Right lobe of liver (tissue), 6 donors: ENCODE measurements around the gene GRB10. TPM values are rescaled to one million over a fixed set of nuclear protein-coding genes. Genes with fewer than 3 reads are reported as not detected.

ENCODE experiments used
- ATAC-seq, 4 donors: fragments of 200-7000 bp; cut with Tn5 transposase; one replicate each; pipeline ENCODE4 v1.9.1; 2020; ENCODE audit warnings: mild to moderate bottlenecking in 4 of 4, moderate library complexity in 4 of 4
- DNase-seq, 3 donors: peaks; one replicate each; pipeline ENCODE4 v3.0.0-alpha.2; 2020
- H3K27ac ChIP-seq, 3 donors: fragments of 200-600 bp; one replicate each; pipeline ENCODE4 v1.8.0; 2022
- H3K27me3 ChIP-seq, 2 donors: fragments of 200-600 bp; one replicate each; pipeline ENCODE4 v1.8.0; 2022
- H3K36me3 ChIP-seq, 4 donors: fragments of 200-600 bp; sonication (generic) in 1 of 4; one replicate each; pipeline versions ENCODE4 v1.5.1 to v1.8.0; 2017 to 2022; ENCODE audit warnings: control low read depth in 1 of 4
- H3K4me1 ChIP-seq, 4 donors: fragments of 200-600 bp; sonication (generic) in 1 of 4; one replicate each; pipeline versions ENCODE4 v1.5.1 to v1.8.0; 2017 to 2022; ENCODE audit warnings: control low read depth in 1 of 4
- H3K4me3 ChIP-seq, 3 donors: fragments of 200-600 bp; one replicate each; pipeline ENCODE4 v1.8.0; 2022
- H3K9me3 ChIP-seq, 4 donors: fragments of 200-600 bp; sonication (generic) in 1 of 4; one replicate each; pipeline versions ENCODE4 v1.5.1 to v1.8.0; 2017 to 2022; ENCODE audit warnings: control low read depth in 1 of 4
- POLR2A ChIP-seq: fragments of 450-650 bp; IDR thresholded peaks from one replicate; pipeline ENCODE4 v1.6.1; 2017; ENCODE audit warnings: antibody characterized with exemption, mild to moderate bottlenecking
- WGBS: methylation state at CpG from one replicate; pipeline ENCODE4 v1.1.6; 2018; ENCODE audit warnings: low coverage, low lambda C conversion rate; ENCODE audit not compliant: insufficient coverage; ENCODE audit errors: missing lambda C conversion rate; 5-methylcytosine and 5-hydroxymethylcytosine counted together
- intact Hi-C, 2 donors: fragments of 100-400 bp; cut with DNase I; formaldehyde crosslinking; loops; one replicate each; pipeline versions ENCODE4 v1.11.2 to v1.14.1; 2022
- total RNA-seq, 6 experiments: library from RNA; depleted of rRNA in 2 of 6; stranded (reverse); fragments of >200 nt in 2 of 6; fragmentation: NEBNext Ultra II Directional in 3 of 6; extraction: Animal tissue kit (Norgen Biotek cat#: 25700) in 3 of 6; gene quantifications; one replicate each; pipeline versions ENCODE4 v1.1.0 to v1.2.4, GENCODE V29; 2016 to 2023
- TF ChIP-seq, protein P1 (sequence below), 4 donors: fragments of 200-600 bp in 3 of 4; fragments of 450-650 bp in 1 of 4; IDR thresholded peaks; one replicate each; pipeline versions ENCODE4 v1.5.1 to v1.8.0; 2016 to 2022; ENCODE audit warnings: antibody characterized with exemption in 4 of 4, mild to moderate bottlenecking in 2 of 4
- donor health status: DM: no; HTN: yes; CAD: no.
- donor health status: DM: no; HTN: no; CAD: no.
- donor health status: DM: no; HTN: no; CAD: no.
- donor health status: DM: no; HTN: yes; CAD: no.
- donor health status: DM: no; HTN: yes; CAD: no.

The GRB10 gene
- total RNA-seq, 6 experiments from 2014 or later = 24.9 to 55.5 (median 40.0) TPM

DNA sequence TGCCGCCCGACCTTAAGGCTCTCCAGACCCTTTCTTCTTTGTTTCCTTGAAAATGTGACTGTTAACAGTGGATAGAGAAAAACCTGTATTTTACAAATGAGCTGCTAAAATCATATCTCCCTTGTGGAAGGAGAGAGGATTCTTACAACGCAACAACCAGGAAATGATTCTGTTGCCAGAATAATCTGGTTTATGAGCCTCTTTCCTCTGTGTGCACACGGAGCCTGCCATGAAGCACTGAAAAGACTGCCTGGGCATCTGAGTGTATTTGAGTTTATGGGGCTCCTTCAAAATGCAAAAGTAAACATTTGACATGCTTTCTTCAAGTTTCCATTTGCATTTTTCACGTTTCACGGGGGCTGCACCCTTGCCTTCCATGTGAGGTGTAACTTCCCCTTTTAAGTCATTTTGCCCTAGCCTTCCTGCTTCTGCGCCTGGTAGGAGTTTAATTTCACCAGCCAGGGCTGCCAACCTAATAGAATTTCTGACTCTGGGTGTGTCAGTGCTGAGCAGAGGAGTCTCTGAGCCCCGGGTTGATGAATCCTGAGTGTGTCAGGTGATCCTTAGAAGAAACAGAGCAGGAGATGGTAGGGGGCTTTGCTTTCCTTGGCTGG lies 101.2 kb downstream of the GRB10 start:
- TF ChIP-seq POLR2A = no peak
- TF ChIP-seq, protein P1, sequence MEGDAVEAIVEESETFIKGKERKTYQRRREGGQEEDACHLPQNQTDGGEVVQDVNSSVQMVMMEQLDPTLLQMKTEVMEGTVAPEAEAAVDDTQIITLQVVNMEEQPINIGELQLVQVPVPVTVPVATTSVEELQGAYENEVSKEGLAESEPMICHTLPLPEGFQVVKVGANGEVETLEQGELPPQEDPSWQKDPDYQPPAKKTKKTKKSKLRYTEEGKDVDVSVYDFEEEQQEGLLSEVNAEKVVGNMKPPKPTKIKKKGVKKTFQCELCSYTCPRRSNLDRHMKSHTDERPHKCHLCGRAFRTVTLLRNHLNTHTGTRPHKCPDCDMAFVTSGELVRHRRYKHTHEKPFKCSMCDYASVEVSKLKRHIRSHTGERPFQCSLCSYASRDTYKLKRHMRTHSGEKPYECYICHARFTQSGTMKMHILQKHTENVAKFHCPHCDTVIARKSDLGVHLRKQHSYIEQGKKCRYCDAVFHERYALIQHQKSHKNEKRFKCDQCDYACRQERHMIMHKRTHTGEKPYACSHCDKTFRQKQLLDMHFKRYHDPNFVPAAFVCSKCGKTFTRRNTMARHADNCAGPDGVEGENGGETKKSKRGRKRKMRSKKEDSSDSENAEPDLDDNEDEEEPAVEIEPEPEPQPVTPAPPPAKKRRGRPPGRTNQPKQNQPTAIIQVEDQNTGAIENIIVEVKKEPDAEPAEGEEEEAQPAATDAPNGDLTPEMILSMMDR (IDR thresholded peaks at IDR 0.05) = no peak
- no peaks in the 10 kb centered on the region for H3K9me3 ChIP-seq
- peaks cover 0 to 89% (median 37%) of the 10 kb centered on the region in 4 donors for H3K4me1 ChIP-seq
- intact Hi-C loops = no loop called here
- DNase-seq = no peak
- peak overlapping the region; percentile 54 to 79 (median 66) for H3K27ac ChIP-seq
- ATAC-seq = no peak
- no peaks in the 10 kb centered on the region for H3K36me3 ChIP-seq
- 48% methylated on average over 8 of the region's 8 CpGs for WGBS
- no peaks in the 10 kb centered on the region for H3K27me3 ChIP-seq
- no peak overlapping the region for H3K4me3 ChIP-seq

DNA sequence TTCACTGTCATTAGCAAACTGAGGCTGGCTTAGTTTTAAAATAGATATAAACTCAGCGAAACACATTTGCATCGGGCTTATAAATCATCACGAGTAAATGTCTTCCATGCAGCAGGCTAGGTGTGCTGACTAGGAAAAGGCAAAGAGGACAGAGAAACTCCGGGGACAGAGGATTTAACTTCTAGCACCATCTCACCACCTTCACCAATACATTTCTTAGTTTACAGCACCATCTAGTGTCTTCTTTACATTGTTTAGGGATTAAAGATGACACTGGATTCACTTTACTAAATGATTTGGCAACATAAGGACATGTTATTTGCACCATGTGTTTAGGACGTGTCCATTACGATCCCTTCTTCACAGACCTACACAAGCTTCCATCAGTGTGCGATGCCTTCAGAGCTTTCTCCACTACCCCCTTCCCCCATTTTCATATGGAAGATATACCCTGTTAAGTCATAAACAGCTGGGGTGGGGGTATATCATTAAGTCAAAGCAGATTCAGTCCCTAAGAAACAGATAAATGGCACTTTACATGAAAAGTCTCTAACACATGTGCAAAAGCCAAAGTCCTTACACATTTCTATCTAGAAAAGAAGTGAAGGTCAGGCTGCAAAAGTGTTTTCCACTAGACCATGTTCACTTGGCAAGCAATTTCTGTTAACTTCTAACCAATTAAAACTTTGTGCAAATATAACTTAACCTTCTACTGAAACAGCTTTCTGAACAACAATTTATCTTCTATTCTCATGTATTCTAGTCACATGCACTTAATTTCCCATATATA lies 103.3 kb downstream of the GRB10 start:
- H3K27ac ChIP-seq = peak overlapping the region; percentile 31 to 79 (median 64)
- no peaks in the 10 kb centered on the region for H3K9me3 ChIP-seq
- H3K4me1 ChIP-seq = peaks cover 0 to 82% (median 31%) of the 10 kb centered on the region in 4 donors
- no peak overlapping the region for H3K4me3 ChIP-seq
- ATAC-seq = peak; percentile 48 to 66 (median 55)
- 14% methylated on average over 7 of the region's 7 CpGs for WGBS
- peaks cover 0 to 2% (median under 1%) of the 10 kb centered on the region in 4 donors for H3K36me3 ChIP-seq
- TF ChIP-seq, protein P1 (IDR thresholded peaks at IDR 0.05) = peak; percentile 46 to 61 (median 50)
- no peak for TF ChIP-seq POLR2A
- DNase-seq = no peak
- intact Hi-C loops = loop anchor here in 1 of 2 donors (10.0 kb wide), 1 partner anchor 55 kb away; no protein-coding TSS in a partner anchor
- no peaks in the 10 kb centered on the region for H3K27me3 ChIP-seq

DNA sequence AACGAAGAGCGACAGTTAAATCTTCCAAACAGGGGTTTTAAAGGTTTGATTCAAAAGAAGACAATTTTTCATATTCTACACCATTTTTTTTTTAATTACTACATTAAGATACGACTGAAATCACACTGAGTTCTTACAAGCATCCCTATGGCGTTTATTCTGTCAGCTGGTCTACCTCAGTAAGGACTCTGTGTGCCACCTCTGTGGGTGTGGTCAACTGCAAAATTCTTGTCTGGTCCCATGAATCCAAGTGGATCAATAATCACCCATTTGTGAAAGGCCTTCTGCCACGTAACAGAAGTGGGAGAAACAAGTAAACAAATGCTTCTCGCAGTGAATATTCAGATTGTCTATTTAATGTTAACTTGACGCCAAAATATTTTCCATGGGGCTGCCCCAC lies 104.1 kb downstream of the GRB10 start:
- peak overlapping the region; percentile 7 to 79 (median 64) for H3K27ac ChIP-seq
- WGBS = 24% methylated on average over 7 of the region's 7 CpGs
- no peak for TF ChIP-seq POLR2A
- TF ChIP-seq, protein P1 (IDR thresholded peaks at IDR 0.05) = no peak
- ATAC-seq (peak in 3 of 4 donors; percentile 11 to 42 (median 19)), DNase-seq (no peak)
- peaks cover 0 to 9% (median 6%) of the 10 kb centered on the region in 4 donors for H3K36me3 ChIP-seq
- H3K4me1 ChIP-seq = peaks cover 0 to 77% (median 31%) of the 10 kb centered on the region in 4 donors
- intact Hi-C loops = loop anchor here in 1 of 2 donors (10.0 kb wide), 1 partner anchor 54 kb away; no protein-coding TSS in a partner anchor
- H3K4me3 ChIP-seq = no peak overlapping the region
- no peaks in the 10 kb centered on the region for H3K27me3 ChIP-seq
- no peaks in the 10 kb centered on the region for H3K9me3 ChIP-seq

DNA sequence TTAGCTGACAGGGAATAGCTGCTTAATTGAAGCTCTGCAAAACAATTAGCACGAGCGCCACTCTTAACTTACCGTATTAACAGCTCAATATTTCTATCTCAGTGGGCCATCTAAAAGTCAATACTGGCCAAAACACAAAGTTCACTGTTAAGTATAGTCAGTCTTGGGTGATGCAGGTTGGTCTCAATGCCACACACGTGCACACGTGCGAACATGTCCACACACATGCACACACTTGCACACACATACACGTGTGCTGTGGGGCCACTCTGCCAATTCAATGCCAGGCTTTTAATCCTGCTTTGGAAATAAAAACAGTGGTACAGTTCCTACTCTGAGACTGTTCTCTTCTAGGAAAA lies 105.1 kb downstream of the GRB10 start:
- WGBS = 62% methylated on average over 6 of the region's 7 CpGs
- DNase-seq (no peak), ATAC-seq (peak; percentile 41 to 66 (median 60))
- no peak for TF ChIP-seq POLR2A
- TF ChIP-seq, protein P1 (IDR thresholded peaks at IDR 0.05) = no peak
- H3K9me3 ChIP-seq = no peaks in the 10 kb centered on the region
- H3K4me1 ChIP-seq = peaks cover 0 to 73% (median 31%) of the 10 kb centered on the region in 4 donors
- H3K27me3 ChIP-seq = no peaks in the 10 kb centered on the region
- H3K4me3 ChIP-seq = peak overlapping the region in 1 of 3 donors; percentile 4
- peaks cover 0 to 12% (median 6%) of the 10 kb centered on the region in 4 donors for H3K36me3 ChIP-seq
- intact Hi-C loops = loop anchor here in 1 of 2 donors (10.0 kb wide), 1 partner anchor 53 kb away; no protein-coding TSS in a partner anchor
- H3K27ac ChIP-seq = peak overlapping the region; percentile 56 to 79 (median 74)
